ENCODE results near the gene IL17F.

The IL17F gene

GRCh38 chr6:52231406-52232127, 12.7 kb downstream of the IL17F start:
- TF ChIP-seq ZFX (IDR thresholded peaks at IDR 0.05; ENCODE audit: borderline replicate concordance) (no peak), CTCF (IDR thresholded peaks at IDR 0.05) (no peak)
- H3K27ac ChIP-seq = no peak overlapping the region

- no peak overlapping the region for H3K27ac ChIP-seq
- TF ChIP-seq ZFX (IDR thresholded peaks at IDR 0.05; ENCODE audit: borderline replicate concordance) (no peak), CTCF (IDR thresholded peaks at IDR 0.05) (no peak)
These were observed 13.6 kb downstream of the IL17F start for GRCh38 chr6:52230685-52231084.

- no peak for TF ChIP-seq ZFX (IDR thresholded peaks at IDR 0.05; ENCODE audit: borderline replicate concordance)
- TF ChIP-seq CTCF (IDR thresholded peaks at IDR 0.05) = no peak
- no peak overlapping the region for H3K27ac ChIP-seq
These were observed 16.8 kb downstream of the IL17F start for GRCh38 chr6:52227495-52227894.

- no peak for TF ChIP-seq CTCF (IDR thresholded peaks at IDR 0.05)
- no peak overlapping the region for H3K27ac ChIP-seq
These were observed 23.0 kb downstream of the IL17F start for GRCh38 chr6:52221302-52221701.

GRCh38 chr6:52217761-52218160, 26.5 kb downstream of the IL17F start:
- H3K27ac ChIP-seq = no peak overlapping the region
- TF ChIP-seq ZFX (IDR thresholded peaks at IDR 0.05; ENCODE audit: borderline replicate concordance) (no peak), CTCF (IDR thresholded peaks at IDR 0.05) (no peak)

GRCh38 chr6:52216932-52217575, 27.2 kb downstream of the IL17F start:
- H3K27ac ChIP-seq = no peak overlapping the region
- TF ChIP-seq CTCF (IDR thresholded peaks at IDR 0.05) = no peak
- TF ChIP-seq ZFX (IDR thresholded peaks at IDR 0.05; ENCODE audit: borderline replicate concordance) = no peak

GRCh38 chr6:52215787-52216186, 28.5 kb downstream of the IL17F start:
- H3K27ac ChIP-seq = no peak overlapping the region

More at GRCh38 chr6:52215787-52216186, 28.5 kb downstream of the IL17F start:
- TF ChIP-seq ZFX (IDR thresholded peaks at IDR 0.05; ENCODE audit: borderline replicate concordance) (no peak), CTCF (IDR thresholded peaks at IDR 0.05) (no peak)
